NCI-H2196 (cell line): ENCODE results near the gene PRR9.
"Not testable (repeated sequence)": the region's sequence is repeated elsewhere in the genome, so short reads cannot be mapped to it uniquely, and the experiment has no call there.

ENCODE experiments used
- DNase-seq: peaks from one replicate; lab custom pipeline; 2025; ENCODE audit not compliant: unreplicated experiment; lab: John Stamatoyannopoulos, UW

PRR9 gene, protein sequence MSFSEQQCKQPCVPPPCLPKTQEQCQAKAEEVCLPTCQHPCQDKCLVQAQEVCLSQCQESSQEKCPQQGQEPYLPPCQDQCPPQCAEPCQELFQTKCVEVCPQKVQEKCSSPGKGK

DNA sequence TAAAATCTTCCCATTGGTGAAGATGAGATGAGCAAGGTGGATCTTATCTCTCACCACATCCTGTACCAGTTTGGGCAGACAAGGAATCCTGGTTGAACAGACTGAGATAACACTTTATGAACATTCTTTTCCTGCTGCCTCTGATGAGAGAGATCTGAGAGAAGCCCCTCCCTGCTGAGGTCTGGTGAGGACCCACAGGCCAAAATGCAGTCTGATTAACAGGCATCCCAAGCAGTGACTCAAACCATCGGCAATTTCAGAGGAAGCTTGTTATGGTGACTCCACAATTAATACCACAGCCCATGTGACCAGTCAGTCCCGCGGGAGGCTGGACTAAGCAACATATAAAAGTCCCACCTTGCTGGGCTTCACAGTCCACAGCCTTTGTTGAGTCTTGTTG, at the start of gene PRR9:
Gene PRR9 (plus strand): TSS at position 373 of the 400 bp plus-strand sequence. CDS start 561 bp downstream, outside the sequence.
- no peak for DNase-seq

DNA sequence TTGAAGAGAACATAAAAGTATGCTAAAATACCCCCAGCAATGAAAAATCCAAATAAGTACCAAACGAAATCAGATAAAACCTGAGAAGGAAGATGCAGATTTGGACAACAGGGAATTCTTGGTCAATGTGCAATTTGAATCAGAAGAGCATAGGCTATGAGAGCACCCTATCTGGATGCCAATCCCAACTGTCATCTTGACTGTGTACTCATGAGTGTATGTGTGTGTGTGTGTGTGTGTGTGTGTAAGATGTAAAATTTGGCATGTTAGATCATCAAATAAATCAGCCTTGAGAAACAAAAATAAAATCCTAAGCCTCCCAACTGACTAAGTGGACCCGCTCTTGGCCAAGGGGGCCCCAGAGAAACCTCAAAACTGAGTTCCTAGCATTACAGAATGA, 48.7 kb upstream of the PRR9 start:
- no peak for DNase-seq

DNA sequence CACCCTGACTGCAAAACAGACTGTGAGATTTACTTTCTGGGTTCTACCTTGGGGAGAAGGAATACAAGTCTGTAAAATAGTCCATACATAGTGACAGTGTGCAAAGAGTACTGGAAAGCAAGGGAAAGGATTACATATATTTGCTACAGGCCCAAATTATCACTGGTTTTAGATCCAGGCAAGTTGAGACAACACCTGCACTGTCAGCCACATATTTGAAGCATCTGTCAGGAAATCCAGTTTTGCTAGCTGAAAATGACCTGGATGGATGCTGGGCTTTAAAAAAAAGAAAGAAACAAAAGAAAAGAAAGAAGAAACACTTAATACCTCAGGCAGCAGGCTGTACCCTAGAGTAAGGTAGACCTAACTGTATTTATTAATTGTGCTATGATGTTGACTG, 42.8 kb upstream of the PRR9 start:
- DNase-seq, result no peak

DNA sequence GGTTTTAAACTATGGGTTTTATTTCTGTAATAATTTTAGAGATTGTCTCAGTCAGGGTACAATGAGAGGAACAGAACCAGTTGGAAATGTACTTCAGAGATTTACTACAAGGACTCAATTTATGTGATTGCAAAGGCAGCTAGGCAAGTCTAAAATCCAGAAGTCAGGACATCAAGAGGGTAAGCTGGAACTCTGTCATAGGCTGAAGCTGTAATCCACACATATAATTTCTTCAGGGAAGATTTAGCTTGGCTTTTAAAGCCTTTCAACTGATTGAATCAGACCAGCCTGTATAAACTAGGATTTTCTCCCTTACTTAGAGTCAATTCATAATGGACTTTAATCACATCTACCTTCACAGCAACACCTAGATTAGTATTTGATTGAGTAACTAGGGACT, 38.5 kb upstream of the PRR9 start:
- DNase-seq, result no peak

DNA sequence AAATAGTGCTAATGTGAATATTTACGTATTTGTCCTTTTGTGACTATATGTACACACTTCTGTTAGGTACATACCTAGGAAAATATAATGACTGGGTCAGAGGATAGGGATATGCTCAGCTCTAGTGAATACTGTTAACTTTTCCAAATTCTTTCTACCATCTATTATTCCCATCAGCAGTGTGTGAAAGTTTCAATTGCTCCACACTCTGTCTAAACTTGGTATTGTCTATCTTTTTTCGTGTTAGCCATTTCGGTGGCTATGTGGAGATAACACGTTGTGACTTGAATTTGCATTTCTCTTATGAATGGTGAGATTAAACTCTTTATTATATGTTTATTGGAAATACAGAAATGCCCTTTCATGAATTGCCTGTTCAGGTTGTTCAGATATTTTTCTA, 36.8 kb upstream of the PRR9 start:
- DNase-seq, result no peak

DNA sequence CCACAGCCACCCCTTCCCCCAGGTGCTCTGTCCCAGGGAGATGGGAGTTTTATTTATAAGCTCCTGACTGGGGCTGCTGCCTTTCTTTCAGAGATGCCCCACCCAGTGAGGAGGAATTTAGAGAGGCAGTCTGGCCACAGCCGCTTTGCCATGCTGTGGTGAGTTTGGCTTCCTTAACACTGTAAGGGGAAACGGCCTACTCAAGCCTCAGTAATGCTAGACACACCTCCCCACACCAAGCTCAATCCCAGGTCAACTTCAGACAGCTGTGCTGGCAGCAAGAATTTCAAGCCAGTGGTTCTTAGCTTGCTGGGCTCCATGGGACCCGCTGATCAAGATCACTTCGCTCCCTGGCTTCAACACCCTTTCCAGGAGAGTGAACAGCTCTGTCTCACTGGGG, 29.1 kb upstream of the PRR9 start:
- DNase-seq, result not testable (repeated sequence)

DNA sequence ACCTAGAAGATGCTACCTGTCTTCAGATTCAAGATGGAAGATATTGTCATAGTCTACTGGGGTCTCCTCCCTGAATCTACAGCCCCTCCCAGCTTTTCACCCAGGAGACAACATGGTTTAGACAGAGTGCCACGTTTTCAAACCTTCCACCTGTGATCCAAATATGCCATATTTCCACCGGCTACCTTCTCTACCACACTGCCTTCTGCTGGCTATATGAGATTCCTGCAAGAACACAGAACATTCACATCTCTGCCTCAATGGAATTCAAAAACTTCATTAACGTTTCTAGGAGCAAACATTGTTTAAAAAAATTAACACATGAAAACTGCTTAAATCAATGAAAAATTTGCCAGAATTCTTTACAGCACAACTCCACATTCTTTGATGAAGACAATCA, 27.0 kb upstream of the PRR9 start:
- DNase-seq, result peak; percentile 6

DNA sequence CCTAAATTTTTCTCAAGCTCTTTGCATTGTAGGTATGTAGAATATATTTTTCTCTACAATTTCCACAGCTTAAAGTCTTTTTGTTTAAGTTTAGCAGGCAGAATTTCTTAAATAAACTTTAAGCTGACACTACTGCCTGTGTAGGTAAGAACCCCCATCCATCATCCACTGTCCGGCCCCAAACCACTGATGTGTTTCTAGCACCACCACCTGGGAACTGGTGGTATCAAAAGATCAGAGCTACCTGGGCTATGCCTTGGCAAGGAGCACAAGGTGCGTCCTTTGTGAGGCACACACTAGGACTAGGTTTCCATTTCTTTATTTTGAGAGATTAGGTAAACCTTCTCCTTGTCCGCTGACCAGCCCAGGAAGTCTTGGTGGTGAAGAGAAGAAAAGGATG, 24.7 kb upstream of the PRR9 start:
- DNase-seq, result peak; percentile 21

DNA sequence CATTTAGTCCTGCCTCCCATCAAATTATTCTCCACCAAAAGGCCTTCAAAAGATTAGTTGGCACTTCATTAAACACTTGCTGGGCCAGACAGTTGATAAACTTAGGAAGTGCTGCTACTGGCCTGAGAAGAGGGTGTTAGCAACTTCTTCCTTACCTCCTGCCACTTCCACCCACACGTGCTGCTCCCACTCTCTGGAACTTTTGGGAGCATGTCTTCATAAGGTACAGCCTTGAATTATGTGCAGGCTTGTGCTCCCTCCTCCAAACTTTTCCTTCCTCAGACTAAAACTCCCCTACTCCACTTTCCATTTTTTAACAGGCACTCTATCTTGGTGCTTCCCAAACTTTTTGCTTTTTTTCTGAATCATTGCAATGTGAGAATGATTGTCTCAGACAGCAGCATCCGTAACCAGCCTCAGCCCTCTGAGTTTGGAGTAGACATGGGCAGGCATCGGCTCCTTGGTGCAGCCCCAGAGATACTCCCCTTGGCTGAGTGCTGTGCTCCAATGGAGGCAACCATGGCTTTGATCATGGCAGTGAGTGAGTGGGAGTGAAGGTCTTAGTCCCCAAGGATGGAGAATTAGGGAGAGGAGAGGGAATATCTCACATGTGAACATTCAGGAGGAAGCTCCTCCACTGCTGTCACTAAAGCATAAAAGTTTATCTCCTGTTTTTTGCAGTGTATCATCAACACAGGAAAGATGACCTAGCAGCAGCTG, 22.9 kb upstream of the PRR9 start:
- DNase-seq, result no peak

DNA sequence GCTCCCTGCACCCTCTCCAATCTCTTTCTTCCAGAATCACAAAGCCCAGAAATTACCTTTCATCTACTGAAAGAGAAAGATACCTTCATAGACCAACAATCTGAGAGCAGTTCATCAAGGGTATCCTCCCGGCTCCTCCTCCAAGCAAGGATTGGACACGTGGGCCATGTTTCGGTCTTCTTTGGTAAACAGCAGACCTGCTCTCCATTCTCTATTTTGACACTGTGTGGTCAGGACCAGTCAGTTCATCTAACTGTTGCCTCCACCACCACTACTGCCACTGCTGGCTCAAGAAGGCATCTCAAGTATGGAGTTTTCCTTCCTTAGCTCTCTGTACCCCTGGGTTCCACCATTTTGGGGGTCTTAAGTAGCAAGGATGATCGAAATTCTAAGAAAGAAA, 22.2 kb upstream of the PRR9 start:
- no peak for DNase-seq

DNA sequence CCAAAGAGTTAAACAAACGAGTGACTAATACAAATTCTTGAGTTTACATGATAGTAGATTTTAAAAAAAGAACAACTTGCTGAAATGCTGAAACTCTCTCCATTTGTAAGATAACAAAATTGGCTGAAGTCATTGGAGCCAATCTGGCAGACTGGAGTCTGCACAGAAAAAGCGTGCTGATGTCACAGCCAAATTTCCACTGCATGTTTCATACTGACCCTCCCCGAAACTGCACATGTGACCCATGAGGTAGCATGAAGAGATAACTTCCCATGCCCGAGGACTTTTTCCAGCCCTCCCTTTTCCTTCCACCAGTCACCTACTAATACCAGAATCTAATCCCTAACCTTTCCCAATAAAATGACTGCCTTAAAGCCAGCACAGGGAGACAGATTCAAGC, 15.4 kb upstream of the PRR9 start:
- DNase-seq, result no peak

DNA sequence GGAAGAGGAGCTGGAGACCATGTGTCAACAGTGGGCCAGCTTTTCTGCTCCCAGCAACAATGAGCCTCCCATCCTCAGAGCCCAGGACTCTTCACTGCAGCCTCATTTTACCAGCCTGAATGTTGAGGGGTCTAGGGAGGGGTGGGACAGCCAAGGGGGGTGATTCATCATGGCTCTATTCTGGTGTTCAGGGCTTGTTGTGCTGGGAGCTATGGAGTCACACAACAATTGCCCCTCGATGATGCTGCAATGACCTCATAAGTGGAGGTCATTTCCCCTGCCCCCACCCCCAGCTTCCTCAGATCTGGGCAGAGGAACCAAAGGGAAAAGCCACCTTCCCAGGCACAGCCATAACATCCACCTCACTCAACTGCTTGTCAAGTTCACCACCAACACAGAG, 14.3 kb upstream of the PRR9 start, which contains the start of gene LELP1:
Gene LELP1 (plus strand): TSS at position 301 of the 400 bp plus-strand sequence. CDS start 1,278 bp downstream, outside the sequence.
- no peak for DNase-seq

DNA sequence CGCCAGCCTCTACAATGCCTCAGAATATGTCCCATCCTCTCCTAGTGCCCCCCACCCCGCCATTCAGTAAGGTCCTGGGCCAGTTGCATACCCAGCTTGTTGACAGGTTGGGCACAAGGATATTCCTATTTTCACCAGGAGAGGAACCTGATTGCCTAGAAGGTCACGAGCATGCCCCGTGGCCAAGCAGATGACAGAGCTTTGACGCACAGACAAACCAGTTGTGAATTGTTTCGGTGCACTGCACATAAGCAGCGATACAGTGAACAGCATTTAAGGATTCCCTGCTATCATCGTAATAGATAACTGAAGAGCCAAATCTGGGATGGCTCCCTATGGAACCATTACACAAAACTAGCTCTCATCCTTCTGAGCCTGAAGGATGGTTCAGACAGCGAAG, 10.8 kb upstream of the PRR9 start:
- no peak for DNase-seq

DNA sequence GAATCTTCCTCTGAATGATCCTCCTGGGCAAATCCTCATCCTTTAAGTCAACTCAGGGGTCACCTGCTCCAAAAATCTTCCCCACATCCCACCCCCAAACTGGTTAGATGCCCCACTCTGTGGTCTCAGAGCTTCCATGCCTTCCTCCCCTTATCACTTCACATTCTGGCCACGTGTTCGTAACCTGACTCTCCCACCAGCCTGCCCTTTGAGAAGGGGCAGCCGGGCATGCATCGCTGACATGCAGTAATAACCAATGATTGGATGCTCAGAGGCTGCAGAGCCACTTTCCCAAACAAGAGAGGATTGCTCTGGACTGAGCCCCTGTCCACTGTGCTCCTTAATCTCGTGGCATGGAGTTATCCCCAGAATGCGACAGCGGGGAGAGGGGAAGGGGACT, 7.2 kb upstream of the PRR9 start:
- DNase-seq, result no peak

DNA sequence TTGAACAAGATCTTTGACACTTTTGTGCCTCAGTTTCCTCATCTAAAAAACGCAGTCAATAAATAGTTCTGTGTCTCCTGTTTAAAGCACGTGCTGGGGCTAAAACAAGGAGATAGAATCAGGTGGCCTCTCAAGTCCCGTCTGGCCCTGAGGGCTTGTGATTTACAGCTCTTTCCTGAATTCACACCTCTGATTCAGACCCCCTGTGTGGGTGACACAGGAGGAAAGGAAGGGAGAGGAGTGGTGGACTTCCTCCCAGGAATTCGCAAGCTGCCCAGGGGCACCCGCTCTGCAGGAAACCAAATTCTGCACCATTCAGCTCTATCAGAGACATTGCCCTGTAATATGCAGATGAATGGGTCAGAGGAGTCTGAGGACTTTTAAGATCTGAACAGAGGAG, 5.2 kb upstream of the PRR9 start:
- DNase-seq, result no peak

DNA sequence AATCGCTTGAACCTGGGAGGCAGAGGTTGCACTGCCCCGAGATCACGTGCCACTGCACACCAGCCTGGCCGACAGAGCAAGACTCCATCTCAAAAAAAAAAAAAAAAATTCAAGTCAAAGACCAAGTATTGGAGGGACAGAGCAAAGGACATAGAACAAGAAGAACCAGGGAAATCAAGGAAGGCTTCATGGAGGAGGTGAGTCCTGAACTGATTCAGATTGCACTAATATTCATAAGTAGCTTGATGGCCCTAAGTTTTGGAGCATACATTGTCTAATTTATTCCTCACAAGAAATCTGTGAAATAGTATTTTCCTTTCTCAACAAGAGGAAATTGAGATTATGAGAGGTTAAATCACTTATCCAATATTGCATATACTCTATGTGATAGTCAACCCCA, 3.9 kb upstream of the PRR9 start:
- no peak for DNase-seq

DNA sequence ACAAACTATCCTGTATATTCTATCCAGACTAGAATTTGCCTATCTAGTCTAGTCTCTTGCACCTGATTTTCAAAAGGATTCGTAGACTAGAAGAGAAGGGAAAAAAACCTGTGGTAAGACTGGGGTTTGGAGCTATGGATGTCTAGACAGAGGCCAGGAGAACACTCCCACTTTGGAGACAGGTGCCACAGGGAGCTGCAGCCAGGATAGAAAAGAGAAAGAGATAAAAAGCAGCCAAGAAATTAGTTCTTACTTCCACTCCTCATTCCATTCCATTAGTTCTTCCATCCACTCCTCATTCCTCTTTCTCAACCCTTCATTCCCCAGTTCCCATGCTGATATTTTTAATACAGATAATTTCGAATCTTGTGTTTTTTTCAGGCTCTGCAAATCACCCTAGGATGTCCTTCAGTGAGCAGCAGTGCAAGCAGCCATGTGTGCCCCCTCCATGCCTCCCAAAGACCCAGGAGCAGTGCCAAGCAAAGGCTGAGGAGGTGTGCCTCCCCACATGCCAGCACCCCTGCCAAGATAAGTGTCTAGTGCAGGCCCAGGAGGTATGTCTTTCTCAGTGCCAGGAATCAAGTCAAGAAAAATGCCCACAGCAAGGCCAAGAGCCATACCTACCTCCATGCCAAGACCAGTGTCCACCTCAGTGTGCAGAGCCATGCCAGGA, 496 bp downstream of the PRR9 start:
- no peak for DNase-seq

DNA sequence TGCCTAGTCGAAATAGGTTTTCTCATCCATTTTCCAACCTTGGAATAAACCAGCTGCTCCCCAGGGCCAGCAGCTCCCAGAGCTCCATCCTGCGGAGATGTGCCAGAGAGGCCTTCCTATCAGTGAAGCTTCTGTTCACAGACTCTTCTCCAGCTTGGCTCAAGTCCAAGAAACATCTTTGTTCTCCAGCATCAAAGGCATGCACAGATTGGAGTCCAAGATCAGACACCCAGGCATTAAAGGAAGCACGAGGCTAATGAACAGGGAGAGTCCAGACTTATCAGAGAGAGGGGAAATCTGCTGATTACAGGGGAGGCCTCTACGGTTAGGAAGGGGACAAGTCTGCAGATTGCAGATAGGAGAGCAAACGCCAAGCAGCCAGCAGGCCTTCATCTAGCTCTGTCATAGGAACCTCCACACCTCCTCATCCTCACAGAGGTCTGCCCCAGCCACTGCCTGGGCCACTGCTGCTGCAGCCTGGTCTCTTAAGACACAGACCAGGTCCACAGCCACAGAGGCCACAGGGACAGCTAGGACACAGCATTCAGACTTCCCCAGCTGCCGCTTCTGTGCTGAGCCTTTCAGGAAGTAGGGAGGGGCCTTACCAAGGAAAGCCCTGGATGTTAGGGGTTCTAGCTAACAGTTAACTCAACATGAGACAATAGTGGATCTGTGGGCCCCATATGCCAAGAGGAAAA, 3.4 kb downstream of the PRR9 start:
- DNase-seq, result no peak

DNA sequence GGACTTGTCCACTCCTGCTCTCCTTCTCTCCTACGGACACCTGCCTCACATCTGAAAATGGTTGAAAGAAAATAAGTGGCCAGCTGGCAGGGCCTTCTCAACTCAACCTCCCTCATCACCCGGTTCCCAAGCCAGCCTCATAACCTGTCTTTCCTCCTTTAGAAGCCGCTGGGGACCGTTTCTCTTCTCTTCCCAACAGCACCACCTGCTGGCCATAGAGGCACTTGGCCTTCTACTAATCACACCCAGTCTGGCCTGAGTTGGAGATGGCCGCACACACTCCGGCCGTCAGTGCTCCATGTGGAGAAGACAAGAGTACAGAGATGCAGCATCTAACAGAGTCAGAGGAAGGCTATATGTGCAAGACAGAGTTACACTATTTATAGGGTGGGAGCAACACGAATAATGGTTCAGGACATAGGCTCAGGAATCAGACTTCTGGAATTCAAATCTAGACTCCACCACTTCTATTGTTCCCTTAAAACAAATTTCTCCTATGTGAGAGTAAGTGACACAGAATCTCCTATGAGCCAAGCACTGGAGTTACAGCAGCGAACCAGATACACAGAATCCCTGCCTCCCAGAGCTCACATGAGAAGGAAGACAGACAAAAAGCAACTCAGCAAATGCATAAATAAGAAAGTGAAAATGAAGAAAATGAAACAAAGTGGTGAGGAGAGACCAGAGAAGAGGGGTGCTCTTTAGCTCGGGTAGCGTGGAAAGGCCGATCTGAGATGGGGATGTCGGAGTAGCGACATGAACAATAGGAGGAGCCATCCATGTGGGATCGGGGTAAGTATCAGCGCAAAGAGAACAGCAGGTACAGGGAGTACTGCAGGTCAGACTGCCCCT, 5.9 kb downstream of the PRR9 start:
- peak; percentile 66 for DNase-seq

DNA sequence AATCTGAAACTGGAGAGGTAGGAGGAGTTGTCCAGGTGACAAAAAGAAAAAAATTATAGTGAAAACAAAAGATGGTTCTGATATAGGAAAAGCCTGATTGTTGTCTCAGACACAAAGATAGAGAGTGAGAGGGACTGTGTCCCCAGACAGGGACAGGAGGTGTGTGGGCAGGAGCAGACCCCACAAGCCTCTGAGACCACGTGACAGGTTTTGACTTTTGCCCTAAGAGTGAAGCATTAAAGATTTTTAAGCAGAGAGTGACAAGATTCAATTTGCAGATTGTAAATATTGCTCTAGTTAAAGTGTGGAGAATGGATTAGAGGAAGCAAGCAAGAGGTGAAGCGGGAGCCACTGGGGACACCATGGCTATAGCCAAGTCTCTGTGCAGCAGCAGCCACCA, 10.4 kb downstream of the PRR9 start:
- DNase-seq, result no peak

DNA sequence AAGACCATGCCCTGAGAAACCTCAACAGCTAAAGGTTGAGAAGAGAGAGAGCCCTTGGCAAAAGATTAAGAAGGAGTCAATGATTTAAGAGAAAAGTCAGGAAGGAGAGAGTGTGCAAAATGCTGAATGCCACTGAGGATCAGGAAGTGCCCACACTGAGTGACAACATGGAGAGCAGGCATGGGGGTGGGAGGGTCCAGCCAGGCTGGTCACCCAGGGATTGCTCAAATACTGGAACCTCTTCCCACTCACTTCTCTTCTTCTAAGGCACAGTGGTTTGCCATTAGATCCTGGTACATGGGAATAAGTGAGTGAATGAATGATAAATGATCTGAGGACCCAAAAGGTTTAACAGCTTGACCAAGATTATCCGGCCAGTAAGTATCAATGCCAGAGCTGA, 11.1 kb downstream of the PRR9 start:
- no peak for DNase-seq
